Measurements from ENCODE around the gene IRF2BPL. TPM values are rescaled to one million over a fixed set of nuclear protein-coding genes. Genes with fewer than 3 reads are reported as not detected.

The IRF2BPL gene
- total RNA-seq, 1 donor from 2014 or later = 56.2 TPM

GRCh38 chr14:77064521-77065178 is 36.1 kb upstream of the IRF2BPL start:
- Mint-ChIP-seq H3K36me3 (ENCODE audit: insufficient read depth) (no peaks in the 10 kb centered on the region), H3K9me3 (ENCODE audit: low read depth) (no peaks in the 10 kb centered on the region), H3K27ac (no peak overlapping the region), H3K4me3 (ENCODE audit: low read depth) (no peak overlapping the region), H3K4me1 (ENCODE audit: low read depth) (peaks cover 8% of the 10 kb centered on the region), H3K27me3 (no peaks in the 10 kb centered on the region)
- TF ChIP-seq, protein P1, sequence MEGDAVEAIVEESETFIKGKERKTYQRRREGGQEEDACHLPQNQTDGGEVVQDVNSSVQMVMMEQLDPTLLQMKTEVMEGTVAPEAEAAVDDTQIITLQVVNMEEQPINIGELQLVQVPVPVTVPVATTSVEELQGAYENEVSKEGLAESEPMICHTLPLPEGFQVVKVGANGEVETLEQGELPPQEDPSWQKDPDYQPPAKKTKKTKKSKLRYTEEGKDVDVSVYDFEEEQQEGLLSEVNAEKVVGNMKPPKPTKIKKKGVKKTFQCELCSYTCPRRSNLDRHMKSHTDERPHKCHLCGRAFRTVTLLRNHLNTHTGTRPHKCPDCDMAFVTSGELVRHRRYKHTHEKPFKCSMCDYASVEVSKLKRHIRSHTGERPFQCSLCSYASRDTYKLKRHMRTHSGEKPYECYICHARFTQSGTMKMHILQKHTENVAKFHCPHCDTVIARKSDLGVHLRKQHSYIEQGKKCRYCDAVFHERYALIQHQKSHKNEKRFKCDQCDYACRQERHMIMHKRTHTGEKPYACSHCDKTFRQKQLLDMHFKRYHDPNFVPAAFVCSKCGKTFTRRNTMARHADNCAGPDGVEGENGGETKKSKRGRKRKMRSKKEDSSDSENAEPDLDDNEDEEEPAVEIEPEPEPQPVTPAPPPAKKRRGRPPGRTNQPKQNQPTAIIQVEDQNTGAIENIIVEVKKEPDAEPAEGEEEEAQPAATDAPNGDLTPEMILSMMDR (IDR thresholded peaks at IDR 0.05; ENCODE audit: unreplicated experiment) = no peak
- DNase-seq (ENCODE audit: low spot score, unreplicated experiment) = no peak

DNA sequence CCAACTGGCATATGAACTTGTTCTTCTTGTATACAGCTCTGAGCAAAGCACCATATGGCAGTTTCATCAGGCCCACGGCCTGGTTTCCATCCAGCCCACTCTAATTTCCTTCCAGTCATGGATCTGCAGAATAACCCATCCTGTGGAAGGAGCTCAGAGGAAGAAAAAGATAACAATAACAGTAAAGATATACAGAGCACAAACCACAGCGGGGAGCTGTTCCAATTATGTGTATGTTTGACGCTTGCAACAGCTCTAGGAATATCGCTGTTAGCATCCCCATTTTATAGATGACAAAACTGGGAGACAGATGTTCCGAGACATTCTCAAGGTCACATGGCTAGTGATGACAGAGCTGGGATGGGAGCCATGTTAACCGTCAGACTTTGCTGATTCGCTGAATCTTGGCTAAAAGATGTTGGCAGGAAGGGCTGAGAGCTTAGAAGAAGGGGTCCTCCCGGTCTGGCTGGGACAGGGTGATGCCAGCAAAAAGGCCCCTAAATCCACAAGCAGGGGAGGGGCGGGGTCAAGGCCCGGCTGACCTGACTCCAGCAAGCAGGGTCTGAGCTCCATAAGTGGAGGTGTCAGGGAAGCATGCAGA is 35.2 kb upstream of the IRF2BPL start:
- no peak for DNase-seq (ENCODE audit: low spot score, unreplicated experiment)
- Mint-ChIP-seq H3K27ac (no peak overlapping the region), H3K27me3 (no peaks in the 10 kb centered on the region), H3K9me3 (ENCODE audit: low read depth) (no peaks in the 10 kb centered on the region), H3K4me1 (ENCODE audit: low read depth) (peaks cover 18% of the 10 kb centered on the region), H3K36me3 (ENCODE audit: insufficient read depth) (no peaks in the 10 kb centered on the region), H3K4me3 (ENCODE audit: low read depth) (no peak overlapping the region)
- TF ChIP-seq, protein P1 (IDR thresholded peaks at IDR 0.05; ENCODE audit: unreplicated experiment) = no peak

GRCh38 chr14:77062261-77062660 is 33.8 kb upstream of the IRF2BPL start:
- TF ChIP-seq, protein P1 (IDR thresholded peaks at IDR 0.05; ENCODE audit: unreplicated experiment) = no peak
- H3K4me1 Mint-ChIP-seq (ENCODE audit: low read depth) = peaks cover 22% of the 10 kb centered on the region
- DNase-seq (ENCODE audit: low spot score, unreplicated experiment) = no peak
- H3K36me3 Mint-ChIP-seq (ENCODE audit: insufficient read depth) = no peaks in the 10 kb centered on the region
- no peak overlapping the region for H3K27ac Mint-ChIP-seq
- no peak overlapping the region for H3K4me3 Mint-ChIP-seq (ENCODE audit: low read depth)
- no peaks in the 10 kb centered on the region for H3K27me3 Mint-ChIP-seq
- no peaks in the 10 kb centered on the region for H3K9me3 Mint-ChIP-seq (ENCODE audit: low read depth)

DNA sequence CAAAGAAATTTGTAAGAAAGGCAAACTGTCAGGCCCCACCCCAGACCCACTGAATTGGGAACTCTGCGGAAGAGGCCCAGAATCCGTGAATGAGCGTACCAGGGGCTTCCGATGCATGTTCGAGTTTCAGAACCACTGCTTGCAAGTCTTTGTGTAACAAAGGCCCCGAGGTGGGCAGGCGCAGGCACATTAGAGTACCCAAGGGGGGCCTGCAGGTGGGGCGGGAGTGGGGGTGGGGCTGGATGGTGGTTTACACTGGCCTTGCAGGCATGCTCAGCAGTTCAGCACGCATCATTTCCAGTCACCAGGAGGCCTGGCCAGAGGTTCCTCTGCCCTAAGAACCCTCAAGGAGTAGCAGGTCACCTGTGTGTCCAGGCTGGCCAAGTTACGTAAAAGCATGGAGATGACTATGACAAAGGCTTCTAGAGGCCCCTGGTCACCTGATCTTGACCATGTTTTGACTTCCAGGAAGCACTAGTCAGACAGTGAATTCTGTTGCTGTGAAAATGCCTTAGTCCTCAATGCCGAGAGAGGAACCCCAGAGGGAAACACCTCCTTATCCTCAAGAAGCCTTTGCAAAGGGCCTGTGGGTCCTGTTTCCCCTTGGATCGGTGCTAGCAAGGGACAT is 33.2 kb upstream of the IRF2BPL start:
- no peaks in the 10 kb centered on the region for H3K9me3 Mint-ChIP-seq (ENCODE audit: low read depth)
- TF ChIP-seq, protein P1 (IDR thresholded peaks at IDR 0.05; ENCODE audit: unreplicated experiment) = no peak
- no peak for DNase-seq (ENCODE audit: low spot score, unreplicated experiment)
- no peaks in the 10 kb centered on the region for H3K27me3 Mint-ChIP-seq
- no peaks in the 10 kb centered on the region for H3K36me3 Mint-ChIP-seq (ENCODE audit: insufficient read depth)
- no peak overlapping the region for H3K27ac Mint-ChIP-seq
- peaks cover 22% of the 10 kb centered on the region for H3K4me1 Mint-ChIP-seq (ENCODE audit: low read depth)
- H3K4me3 Mint-ChIP-seq (ENCODE audit: low read depth) = no peak overlapping the region

GRCh38 chr14:77059276-77059915 is 30.9 kb upstream of the IRF2BPL start:
- H3K27me3 Mint-ChIP-seq = no peaks in the 10 kb centered on the region
- H3K36me3 Mint-ChIP-seq (ENCODE audit: insufficient read depth) = no peaks in the 10 kb centered on the region
- no peaks in the 10 kb centered on the region for H3K9me3 Mint-ChIP-seq (ENCODE audit: low read depth)
- H3K4me1 Mint-ChIP-seq (ENCODE audit: low read depth) = peaks cover 15% of the 10 kb centered on the region
- TF ChIP-seq, protein P1 (IDR thresholded peaks at IDR 0.05; ENCODE audit: unreplicated experiment) = peak; percentile 52
- peak overlapping the region; percentile 42 for H3K27ac Mint-ChIP-seq
- no peak overlapping the region for H3K4me3 Mint-ChIP-seq (ENCODE audit: low read depth)
- DNase-seq (ENCODE audit: low spot score, unreplicated experiment) = peak; percentile 49

Measured in progenitor cell of endocrine pancreas (in vitro differentiated cells).